H9 (cell line): ENCODE measurements around the gene KRT25. TPM values are rescaled to one million over a fixed set of nuclear protein-coding genes. Genes with fewer than 3 reads are reported as not detected.

Source experiments
- DNase-seq: peaks from one replicate; pipeline ENCODE4 v3.0.0-alpha.2; 2017
- H2AFZ ChIP-seq: one replicate; pipeline ENCODE4 v1.6.1; 2013; ENCODE audit warnings: mild to moderate bottlenecking, low read length, control low read depth, moderate library complexity
- H2AK5ac ChIP-seq: 2 replicates; pipeline ENCODE4 v1.6.1; 2013; ENCODE audit warnings: low read length, control low read depth, mixed read lengths; ENCODE audit not compliant: insufficient read length
- H2BK120ac ChIP-seq: one replicate; pipeline ENCODE4 v1.6.1; 2013; ENCODE audit warnings: low read depth, mild to moderate bottlenecking, low read length, control low read depth, inconsistent platforms; ENCODE audit not compliant: poor library complexity, severe bottlenecking
- H2BK12ac ChIP-seq: 2 replicates; pipeline ENCODE4 v1.6.1; 2013; ENCODE audit warnings: low read length, control low read depth, mixed read lengths, low read depth; ENCODE audit not compliant: insufficient read length
- H2BK15ac ChIP-seq: 2 replicates; pipeline ENCODE4 v1.6.1; 2013; ENCODE audit warnings: low read depth, low read length, control low read depth
- H2BK20ac ChIP-seq: one replicate; pipeline ENCODE4 v1.6.1; 2013; ENCODE audit warnings: low read depth, mild to moderate bottlenecking, low read length, control low read depth, inconsistent platforms; ENCODE audit not compliant: poor library complexity, severe bottlenecking
- H2BK5ac ChIP-seq: 2 replicates; pipeline ENCODE4 v1.6.1; 2013; ENCODE audit warnings: low read length, control low read depth, mixed read lengths; ENCODE audit not compliant: insufficient read length
- H3K14ac ChIP-seq: 2 replicates; pipeline ENCODE4 v1.6.1; 2013; ENCODE audit warnings: low read length, control low read depth; ENCODE audit not compliant: insufficient read depth
- H3K18ac ChIP-seq: 2 replicates; pipeline ENCODE4 v1.6.1; 2013; ENCODE audit warnings: low read depth, mild to moderate bottlenecking, mixed read lengths, low read length, control low read depth; ENCODE audit not compliant: insufficient read length
- H3K23ac ChIP-seq: 2 replicates; pipeline ENCODE4 v1.6.1; 2013; ENCODE audit warnings: low read length, control low read depth, mixed read lengths, low read depth; ENCODE audit not compliant: insufficient read length
- H3K23me2 ChIP-seq: 2 replicates; pipeline ENCODE4 v1.6.1; 2013; ENCODE audit warnings: low read depth, mild to moderate bottlenecking, mixed read lengths, low read length, control low read depth; ENCODE audit not compliant: insufficient read length, poor library complexity, severe bottlenecking
- H3K27ac ChIP-seq: 2 replicates; pipeline ENCODE4 v1.5.1; 2013; ENCODE audit warnings: low read length, control low read depth, mixed read lengths, low read depth; ENCODE audit not compliant: insufficient read length
- H3K27me3 ChIP-seq: 2 replicates; pipeline ENCODE4 v1.6.1; 2013; ENCODE audit warnings: low read length, control low read depth, inconsistent platforms; ENCODE audit not compliant: insufficient read depth
- H3K4ac ChIP-seq: 2 replicates; pipeline ENCODE4 v1.6.1; 2013; ENCODE audit warnings: low read depth, mild to moderate bottlenecking, control low read depth, inconsistent platforms, low read length, moderate library complexity
- H3K4me1 ChIP-seq: 2 replicates; pipeline ENCODE4 v1.6.1; 2013; ENCODE audit warnings: low read length, control low read depth, inconsistent platforms; ENCODE audit not compliant: insufficient read depth
- H3K4me2 ChIP-seq: 2 replicates; pipeline ENCODE4 v1.6.1; 2013; ENCODE audit warnings: low read length, control low read depth, mixed read lengths; ENCODE audit not compliant: insufficient read length, insufficient read depth
- H3K56ac ChIP-seq: 2 replicates; pipeline ENCODE4 v1.6.1; 2013; ENCODE audit warnings: low read depth, mild to moderate bottlenecking, mixed read lengths, low read length, control low read depth; ENCODE audit not compliant: insufficient read length
- H3K79me1 ChIP-seq: 2 replicates; pipeline ENCODE4 v1.6.1; 2013; ENCODE audit warnings: low read depth, mild to moderate bottlenecking, moderate library complexity, low read length, control low read depth, inconsistent platforms; ENCODE audit not compliant: insufficient read depth, poor library complexity, severe bottlenecking
- H3K79me2 ChIP-seq: 2 replicates; pipeline ENCODE4 v1.6.1; 2013; ENCODE audit warnings: low read length, control low read depth, inconsistent platforms; ENCODE audit not compliant: insufficient read depth
- H3K9ac ChIP-seq: 2 replicates; pipeline ENCODE4 v1.6.1; 2013; ENCODE audit warnings: low read length, control low read depth, mixed read lengths; ENCODE audit not compliant: insufficient read length; ENCODE audit errors: extremely low read depth
- H3K9me3 ChIP-seq: one replicate; pipeline ENCODE4 v1.6.1; 2013; ENCODE audit warnings: low read depth, low read length, inconsistent platforms; ENCODE audit not compliant: control insufficient read depth
- H3T11ph ChIP-seq: one replicate; pipeline ENCODE4 v1.6.1; 2013; ENCODE audit warnings: mild to moderate bottlenecking, low read length, control low read depth, inconsistent platforms
- H4K20me1 ChIP-seq: one replicate; pipeline ENCODE4 v1.6.1; 2013; ENCODE audit not compliant: control insufficient read depth, insufficient read length, insufficient read depth
- H4K5ac ChIP-seq: 2 replicates; pipeline ENCODE4 v1.6.1; 2013; ENCODE audit warnings: low read depth, mild to moderate bottlenecking, mixed read lengths, low read length, control low read depth; ENCODE audit not compliant: insufficient read length
- H4K8ac ChIP-seq: replicated peaks from 2 replicates; pipeline ENCODE4 v1.6.1; 2013; ENCODE audit warnings: low read length, control low read depth, mixed read lengths, low read depth; ENCODE audit not compliant: insufficient read length
- H4K91ac ChIP-seq: 2 replicates; pipeline ENCODE4 v1.6.1; 2013; ENCODE audit warnings: low read depth, mild to moderate bottlenecking, moderate library complexity, mixed read lengths, low read length, control low read depth; ENCODE audit not compliant: insufficient read length
- H3K27ac Mint-ChIP-seq, 3 experiments: 2 replicates in 2 of 3; 3 replicates in 1 of 3; pipeline ENCODE4 v1.8.0; 2020 to 2021; ENCODE audit warnings: mixed read lengths in 3 of 3, mild to moderate bottlenecking in 1 of 3, moderate library complexity in 1 of 3
- H3K27me3 Mint-ChIP-seq: 2 replicates; pipeline ENCODE4 v1.8.0; 2021; ENCODE audit warnings: low read depth, mild to moderate bottlenecking, moderate library complexity, mixed read lengths
- H3K36me3 Mint-ChIP-seq, 3 experiments: 2 replicates in 2 of 3; 3 replicates in 1 of 3; pipeline ENCODE4 v1.8.0; 2020 to 2021; ENCODE audit warnings: low read depth in 3 of 3, mixed read lengths in 3 of 3; ENCODE audit not compliant: insufficient read depth in 1 of 3
- H3K4me1 Mint-ChIP-seq, 2 experiments: 2 replicates each; pipeline ENCODE4 v1.8.0; 2020; ENCODE audit warnings: mixed read lengths in 2 of 2
- H3K4me3 Mint-ChIP-seq, 2 experiments: 2 replicates in 1 of 2; 3 replicates in 1 of 2; pipeline ENCODE4 v1.8.0; 2020 to 2021; ENCODE audit warnings: mild to moderate bottlenecking in 2 of 2, mixed read lengths in 2 of 2, moderate library complexity in 1 of 2
- H3K9me3 Mint-ChIP-seq, 2 experiments: 2 replicates in 1 of 2; 3 replicates in 1 of 2; pipeline ENCODE4 v1.8.0; 2020; ENCODE audit warnings: mild to moderate bottlenecking in 2 of 2, mixed read lengths in 2 of 2, moderate library complexity in 1 of 2
- CTCF ChIP-seq: fragments of 200-600 bp; sonication (generic); conservative IDR thresholded peaks from 3 replicates; pipeline ENCODE4 v1.8.0; 2021; ENCODE audit warnings: antibody characterized with exemption, mild to moderate bottlenecking
- WGBS: extraction: QIAGEN DNeasy Blood & Tissue Kit; methylation state at CpG from one replicate; pipeline ENCODE4 v1.1.7; 2013; ENCODE audit warnings: missing lambda C conversion rate, low lambda C conversion rate, mixed read lengths; ENCODE audit not compliant: insufficient read length; ENCODE audit errors: extremely low coverage; 5-methylcytosine and 5-hydroxymethylcytosine counted together
- total RNA-seq: library from RNA; stranded (reverse); gene quantifications from 2 replicates; pipeline ENCODE4 v1.2.1, GENCODE V29; 2021

Gene KRT25
- total RNA-seq, 1 experiment from 2014 or later: not detected

- H3K4me3 Mint-ChIP-seq: no peak overlapping the region
- Histone ChIP-seq H2BK20ac (no peak overlapping the region), H4K8ac (no peak overlapping the region), H3K27ac (no peak overlapping the region), H3T11ph (no peak overlapping the region), H2BK120ac (no peak overlapping the region), H3K9me3 (no peaks in the 10 kb centered on the region), H3K4ac (no peak overlapping the region), H4K5ac (no peak overlapping the region), H2AK5ac (no peak overlapping the region), H3K14ac (no peak overlapping the region), H2AFZ (no peak overlapping the region), H3K56ac (no peak overlapping the region), H2BK12ac (no peak overlapping the region), H3K23ac (no peak overlapping the region), H3K79me1 (no peaks in the 10 kb centered on the region), H3K27me3 (no peaks in the 10 kb centered on the region), H3K4me1 (no peaks in the 10 kb centered on the region), H2BK15ac (no peak overlapping the region), H2BK5ac (no peak overlapping the region), H3K9ac (no peak overlapping the region), H3K23me2 (no peaks in the 10 kb centered on the region), H4K91ac (no peak overlapping the region), H3K4me2 (no peak overlapping the region), H3K18ac (no peak overlapping the region), H4K20me1 (no peaks in the 10 kb centered on the region), H3K79me2 (no peaks in the 10 kb centered on the region)
- TF ChIP-seq CTCF: no peak
- no peaks in the 10 kb centered on the region for H3K9me3 Mint-ChIP-seq
- no peak for DNase-seq
- H3K4me1 Mint-ChIP-seq: no peaks in the 10 kb centered on the region
- H3K27ac Mint-ChIP-seq: no peak overlapping the region
- WGBS: no CpG with 5 or more reads among the region's 3 CpGs
- H3K27me3 Mint-ChIP-seq: peaks cover 21% of the 10 kb centered on the region
- H3K36me3 Mint-ChIP-seq: no peaks in the 10 kb centered on the region
These were observed 22.8 kb upstream of the KRT25 start for GRCh38 chr17:40777971-40778370.
